ENCODE results near the gene ADGRE3.

Gene ADGRE3, protein sequence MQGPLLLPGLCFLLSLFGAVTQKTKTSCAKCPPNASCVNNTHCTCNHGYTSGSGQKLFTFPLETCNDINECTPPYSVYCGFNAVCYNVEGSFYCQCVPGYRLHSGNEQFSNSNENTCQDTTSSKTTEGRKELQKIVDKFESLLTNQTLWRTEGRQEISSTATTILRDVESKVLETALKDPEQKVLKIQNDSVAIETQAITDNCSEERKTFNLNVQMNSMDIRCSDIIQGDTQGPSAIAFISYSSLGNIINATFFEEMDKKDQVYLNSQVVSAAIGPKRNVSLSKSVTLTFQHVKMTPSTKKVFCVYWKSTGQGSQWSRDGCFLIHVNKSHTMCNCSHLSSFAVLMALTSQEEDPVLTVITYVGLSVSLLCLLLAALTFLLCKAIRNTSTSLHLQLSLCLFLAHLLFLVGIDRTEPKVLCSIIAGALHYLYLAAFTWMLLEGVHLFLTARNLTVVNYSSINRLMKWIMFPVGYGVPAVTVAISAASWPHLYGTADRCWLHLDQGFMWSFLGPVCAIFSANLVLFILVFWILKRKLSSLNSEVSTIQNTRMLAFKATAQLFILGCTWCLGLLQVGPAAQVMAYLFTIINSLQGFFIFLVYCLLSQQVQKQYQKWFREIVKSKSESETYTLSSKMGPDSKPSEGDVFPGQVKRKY

DNA sequence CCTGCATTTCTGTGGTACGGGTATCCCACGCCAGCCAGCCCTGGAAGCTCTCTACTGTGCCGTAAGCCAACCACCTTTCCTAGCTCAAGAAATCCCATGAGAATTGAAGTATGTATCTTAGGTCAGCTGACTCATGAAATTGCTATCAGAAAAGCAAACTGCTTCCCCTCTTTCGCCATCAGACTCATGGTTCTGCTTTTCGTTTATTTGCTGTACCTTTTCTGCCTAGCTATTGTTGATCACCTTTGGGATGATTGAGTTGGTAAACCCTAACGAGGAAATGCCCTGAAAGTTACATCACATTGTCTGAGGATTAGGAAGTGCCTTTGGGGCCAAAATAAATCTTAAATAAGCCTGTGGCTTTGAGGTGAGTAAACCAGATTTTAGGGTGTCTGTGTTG is at the start of gene ADGRE3:
TSS of gene ADGRE3 (minus strand) at position 81 of the 400 bp plus-strand sequence. CDS start at position 7, 74 bp downstream.
- TF ChIP-seq, protein P1, sequence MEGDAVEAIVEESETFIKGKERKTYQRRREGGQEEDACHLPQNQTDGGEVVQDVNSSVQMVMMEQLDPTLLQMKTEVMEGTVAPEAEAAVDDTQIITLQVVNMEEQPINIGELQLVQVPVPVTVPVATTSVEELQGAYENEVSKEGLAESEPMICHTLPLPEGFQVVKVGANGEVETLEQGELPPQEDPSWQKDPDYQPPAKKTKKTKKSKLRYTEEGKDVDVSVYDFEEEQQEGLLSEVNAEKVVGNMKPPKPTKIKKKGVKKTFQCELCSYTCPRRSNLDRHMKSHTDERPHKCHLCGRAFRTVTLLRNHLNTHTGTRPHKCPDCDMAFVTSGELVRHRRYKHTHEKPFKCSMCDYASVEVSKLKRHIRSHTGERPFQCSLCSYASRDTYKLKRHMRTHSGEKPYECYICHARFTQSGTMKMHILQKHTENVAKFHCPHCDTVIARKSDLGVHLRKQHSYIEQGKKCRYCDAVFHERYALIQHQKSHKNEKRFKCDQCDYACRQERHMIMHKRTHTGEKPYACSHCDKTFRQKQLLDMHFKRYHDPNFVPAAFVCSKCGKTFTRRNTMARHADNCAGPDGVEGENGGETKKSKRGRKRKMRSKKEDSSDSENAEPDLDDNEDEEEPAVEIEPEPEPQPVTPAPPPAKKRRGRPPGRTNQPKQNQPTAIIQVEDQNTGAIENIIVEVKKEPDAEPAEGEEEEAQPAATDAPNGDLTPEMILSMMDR (IDR thresholded peaks at IDR 0.05; ENCODE audit: extremely low read depth, missing control alignments), result no peak
- DNase-seq (ENCODE audit: low spot score), result no peak

DNA sequence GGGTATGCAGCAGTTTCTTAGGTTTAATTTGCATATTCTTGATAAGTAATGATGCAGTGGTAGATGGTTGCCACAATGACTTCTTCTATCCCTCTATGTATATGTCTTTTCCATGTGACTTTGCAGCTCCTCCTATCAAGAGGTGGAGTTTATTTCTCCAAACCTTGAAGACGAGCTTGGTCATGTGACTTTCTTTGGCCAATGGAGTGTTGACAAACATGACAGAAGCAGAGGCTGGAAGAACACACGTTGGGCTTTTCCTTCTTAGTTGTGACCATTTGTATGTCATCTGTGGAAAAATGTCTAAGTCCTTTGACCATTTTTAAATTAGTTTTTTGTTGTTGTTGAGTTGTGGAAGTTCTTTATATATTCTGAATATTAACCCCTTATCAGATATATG is 47.5 kb upstream of the ADGRE3 start:
- TF ChIP-seq, protein P1 (IDR thresholded peaks at IDR 0.05; ENCODE audit: extremely low read depth, missing control alignments), result no peak
- DNase-seq (ENCODE audit: low spot score), result no peak

DNA sequence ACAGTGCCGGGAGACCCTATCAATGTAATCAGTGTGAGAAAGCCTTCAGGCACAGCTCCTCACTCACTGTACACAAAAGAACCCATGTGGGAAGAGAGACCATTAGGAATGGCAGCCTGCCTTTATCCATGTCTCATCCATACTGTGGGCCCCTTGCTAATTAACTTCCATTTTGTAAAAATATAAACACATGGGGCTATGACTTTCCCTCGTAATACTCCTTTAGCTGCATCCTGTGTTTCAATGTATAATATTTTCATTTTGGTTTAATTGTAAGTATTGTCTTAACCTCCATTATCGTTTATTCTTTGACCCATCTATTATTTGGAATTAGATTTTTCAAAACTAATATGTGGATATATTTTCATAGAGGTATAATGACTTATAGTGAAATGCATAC is 44.5 kb upstream of the ADGRE3 start:
- DNase-seq (ENCODE audit: low spot score), result no peak
- TF ChIP-seq, protein P1 (IDR thresholded peaks at IDR 0.05; ENCODE audit: extremely low read depth, missing control alignments), result no peak

DNA sequence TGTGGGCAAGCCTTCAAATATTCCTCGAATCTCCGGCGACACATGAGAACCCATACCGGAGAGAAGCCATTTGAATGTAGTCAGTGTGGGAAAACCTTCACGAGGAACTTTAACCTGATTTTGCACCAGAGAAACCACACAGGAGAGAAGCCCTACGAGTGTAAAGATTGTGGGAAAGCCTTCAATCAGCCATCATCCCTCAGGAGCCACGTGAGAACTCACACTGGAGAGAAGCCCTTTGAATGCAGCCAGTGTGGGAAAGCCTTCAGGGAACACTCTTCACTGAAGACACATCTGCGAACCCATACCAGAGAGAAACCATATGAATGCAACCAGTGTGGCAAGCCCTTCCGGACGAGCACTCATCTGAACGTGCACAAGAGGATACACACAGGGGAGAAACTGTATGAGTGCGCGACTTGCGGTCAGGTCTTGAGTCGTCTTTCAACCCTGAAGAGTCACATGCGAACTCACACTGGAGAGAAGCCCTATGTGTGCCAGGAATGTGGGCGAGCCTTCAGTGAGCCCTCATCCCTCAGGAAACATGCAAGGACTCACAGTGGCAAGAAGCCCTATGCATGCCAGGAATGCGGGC is 44.0 kb upstream of the ADGRE3 start:
- no peak for DNase-seq (ENCODE audit: low spot score)
- TF ChIP-seq, protein P1 (IDR thresholded peaks at IDR 0.05; ENCODE audit: extremely low read depth, missing control alignments), result no peak

DNA sequence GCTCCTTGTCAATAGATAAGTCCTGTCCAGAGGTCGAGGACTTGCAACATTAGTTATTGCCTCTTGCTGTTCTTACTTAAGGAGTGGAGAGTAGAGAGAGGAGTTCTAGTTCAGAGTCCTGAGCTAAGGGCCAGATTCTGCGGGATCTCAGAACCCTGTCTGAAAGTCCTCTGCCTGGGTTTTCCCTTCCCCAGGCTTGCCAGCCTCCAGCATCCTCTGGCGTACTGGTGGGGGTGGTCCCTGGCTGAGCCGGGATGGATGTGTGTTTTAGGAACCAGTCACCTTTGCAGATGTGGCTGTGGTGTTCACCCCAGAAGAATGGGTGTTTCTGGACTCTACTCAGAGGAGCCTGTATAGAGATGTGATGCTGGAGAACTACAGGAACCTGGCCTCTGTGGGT is 41.2 kb upstream of the ADGRE3 start:
- no peak for DNase-seq (ENCODE audit: low spot score)
- TF ChIP-seq, protein P1 (IDR thresholded peaks at IDR 0.05; ENCODE audit: extremely low read depth, missing control alignments), result no peak

DNA sequence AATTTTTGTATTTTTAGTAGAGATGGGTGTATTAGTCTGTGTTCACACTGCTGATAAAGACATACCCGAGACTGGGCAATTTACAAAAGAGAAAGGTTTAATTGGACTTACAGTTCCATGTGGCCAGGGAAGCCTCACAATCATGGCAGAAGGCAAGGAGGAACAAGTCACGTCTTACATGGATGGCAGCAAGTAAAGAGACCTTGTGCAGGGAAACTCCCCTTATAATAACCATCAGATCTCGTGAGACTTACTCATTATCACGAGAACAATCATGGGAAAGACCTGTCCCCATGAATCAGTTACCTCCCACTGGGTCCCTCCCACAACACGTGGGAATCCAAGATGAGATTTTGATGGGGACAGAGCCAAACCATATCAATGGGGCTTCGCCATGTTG is 29.8 kb upstream of the ADGRE3 start:
- DNase-seq (ENCODE audit: low spot score), result no peak
- TF ChIP-seq, protein P1 (IDR thresholded peaks at IDR 0.05; ENCODE audit: extremely low read depth, missing control alignments), result no peak

DNA sequence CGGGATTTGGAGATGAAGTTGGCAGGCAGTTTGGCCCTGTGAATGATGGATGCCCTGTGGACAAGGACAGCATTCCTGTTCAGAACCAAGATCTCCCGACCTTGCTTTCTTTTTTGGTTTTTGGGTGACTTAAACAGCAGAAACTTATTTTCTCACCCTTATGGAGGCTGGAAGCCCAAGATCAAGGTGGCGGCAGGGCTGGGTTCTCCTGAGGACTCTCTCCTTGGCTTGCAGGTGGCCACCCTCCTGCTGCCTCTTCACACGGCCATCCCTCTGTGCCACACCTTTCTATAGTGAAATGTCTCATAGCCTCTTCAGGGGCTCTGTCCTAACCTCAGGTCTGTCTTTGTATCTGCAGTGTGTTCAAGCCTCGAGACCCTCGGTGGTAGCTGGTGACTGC is 29.2 kb upstream of the ADGRE3 start:
- no peak for DNase-seq (ENCODE audit: low spot score)
- TF ChIP-seq, protein P1 (IDR thresholded peaks at IDR 0.05; ENCODE audit: extremely low read depth, missing control alignments), result no peak
